H9 (cell line): ENCODE measurements around the gene PAGR1. TPM values are rescaled to one million over a fixed set of nuclear protein-coding genes. Genes with fewer than 3 reads are reported as not detected.

Experiments
- DNase-seq: peaks from one replicate; pipeline ENCODE4 v3.0.0-alpha.2; 2017
- H2AFZ ChIP-seq: one replicate; pipeline ENCODE4 v1.6.1; 2013; ENCODE audit warnings: mild to moderate bottlenecking, low read length, control low read depth, moderate library complexity
- H2AK5ac ChIP-seq: 2 replicates; pipeline ENCODE4 v1.6.1; 2013; ENCODE audit warnings: low read length, control low read depth, mixed read lengths; ENCODE audit not compliant: insufficient read length
- H2BK120ac ChIP-seq: one replicate; pipeline ENCODE4 v1.6.1; 2013; ENCODE audit warnings: low read depth, mild to moderate bottlenecking, low read length, control low read depth, inconsistent platforms; ENCODE audit not compliant: poor library complexity, severe bottlenecking
- H2BK12ac ChIP-seq: 2 replicates; pipeline ENCODE4 v1.6.1; 2013; ENCODE audit warnings: low read length, control low read depth, mixed read lengths, low read depth; ENCODE audit not compliant: insufficient read length
- H2BK15ac ChIP-seq: 2 replicates; pipeline ENCODE4 v1.6.1; 2013; ENCODE audit warnings: low read depth, low read length, control low read depth
- H2BK20ac ChIP-seq: one replicate; pipeline ENCODE4 v1.6.1; 2013; ENCODE audit warnings: low read depth, mild to moderate bottlenecking, low read length, control low read depth, inconsistent platforms; ENCODE audit not compliant: poor library complexity, severe bottlenecking
- H2BK5ac ChIP-seq: 2 replicates; pipeline ENCODE4 v1.6.1; 2013; ENCODE audit warnings: low read length, control low read depth, mixed read lengths; ENCODE audit not compliant: insufficient read length
- H3K14ac ChIP-seq: 2 replicates; pipeline ENCODE4 v1.6.1; 2013; ENCODE audit warnings: low read length, control low read depth; ENCODE audit not compliant: insufficient read depth
- H3K18ac ChIP-seq: 2 replicates; pipeline ENCODE4 v1.6.1; 2013; ENCODE audit warnings: low read depth, mild to moderate bottlenecking, mixed read lengths, low read length, control low read depth; ENCODE audit not compliant: insufficient read length
- H3K23ac ChIP-seq: 2 replicates; pipeline ENCODE4 v1.6.1; 2013; ENCODE audit warnings: low read length, control low read depth, mixed read lengths, low read depth; ENCODE audit not compliant: insufficient read length
- H3K23me2 ChIP-seq: 2 replicates; pipeline ENCODE4 v1.6.1; 2013; ENCODE audit warnings: low read depth, mild to moderate bottlenecking, mixed read lengths, low read length, control low read depth; ENCODE audit not compliant: insufficient read length, poor library complexity, severe bottlenecking
- H3K27ac ChIP-seq: 2 replicates; pipeline ENCODE4 v1.5.1; 2013; ENCODE audit warnings: low read length, control low read depth, mixed read lengths, low read depth; ENCODE audit not compliant: insufficient read length
- H3K27me3 ChIP-seq: 2 replicates; pipeline ENCODE4 v1.6.1; 2013; ENCODE audit warnings: low read length, control low read depth, inconsistent platforms; ENCODE audit not compliant: insufficient read depth
- H3K4ac ChIP-seq: 2 replicates; pipeline ENCODE4 v1.6.1; 2013; ENCODE audit warnings: low read depth, mild to moderate bottlenecking, control low read depth, inconsistent platforms, low read length, moderate library complexity
- H3K4me1 ChIP-seq: 2 replicates; pipeline ENCODE4 v1.6.1; 2013; ENCODE audit warnings: low read length, control low read depth, inconsistent platforms; ENCODE audit not compliant: insufficient read depth
- H3K4me2 ChIP-seq: 2 replicates; pipeline ENCODE4 v1.6.1; 2013; ENCODE audit warnings: low read length, control low read depth, mixed read lengths; ENCODE audit not compliant: insufficient read length, insufficient read depth
- H3K56ac ChIP-seq: 2 replicates; pipeline ENCODE4 v1.6.1; 2013; ENCODE audit warnings: low read depth, mild to moderate bottlenecking, mixed read lengths, low read length, control low read depth; ENCODE audit not compliant: insufficient read length
- H3K79me1 ChIP-seq: 2 replicates; pipeline ENCODE4 v1.6.1; 2013; ENCODE audit warnings: low read depth, mild to moderate bottlenecking, moderate library complexity, low read length, control low read depth, inconsistent platforms; ENCODE audit not compliant: insufficient read depth, poor library complexity, severe bottlenecking
- H3K79me2 ChIP-seq: 2 replicates; pipeline ENCODE4 v1.6.1; 2013; ENCODE audit warnings: low read length, control low read depth, inconsistent platforms; ENCODE audit not compliant: insufficient read depth
- H3K9ac ChIP-seq: 2 replicates; pipeline ENCODE4 v1.6.1; 2013; ENCODE audit warnings: low read length, control low read depth, mixed read lengths; ENCODE audit not compliant: insufficient read length; ENCODE audit errors: extremely low read depth
- H3K9me3 ChIP-seq: one replicate; pipeline ENCODE4 v1.6.1; 2013; ENCODE audit warnings: low read depth, low read length, inconsistent platforms; ENCODE audit not compliant: control insufficient read depth
- H3T11ph ChIP-seq: one replicate; pipeline ENCODE4 v1.6.1; 2013; ENCODE audit warnings: mild to moderate bottlenecking, low read length, control low read depth, inconsistent platforms
- H4K20me1 ChIP-seq: one replicate; pipeline ENCODE4 v1.6.1; 2013; ENCODE audit not compliant: control insufficient read depth, insufficient read length, insufficient read depth
- H4K5ac ChIP-seq: 2 replicates; pipeline ENCODE4 v1.6.1; 2013; ENCODE audit warnings: low read depth, mild to moderate bottlenecking, mixed read lengths, low read length, control low read depth; ENCODE audit not compliant: insufficient read length
- H4K8ac ChIP-seq: replicated peaks from 2 replicates; pipeline ENCODE4 v1.6.1; 2013; ENCODE audit warnings: low read length, control low read depth, mixed read lengths, low read depth; ENCODE audit not compliant: insufficient read length
- H4K91ac ChIP-seq: 2 replicates; pipeline ENCODE4 v1.6.1; 2013; ENCODE audit warnings: low read depth, mild to moderate bottlenecking, moderate library complexity, mixed read lengths, low read length, control low read depth; ENCODE audit not compliant: insufficient read length
- H3K27ac Mint-ChIP-seq, 3 experiments: 2 replicates in 2 of 3; 3 replicates in 1 of 3; pipeline ENCODE4 v1.8.0; 2020 to 2021; ENCODE audit warnings: mixed read lengths in 3 of 3, mild to moderate bottlenecking in 1 of 3, moderate library complexity in 1 of 3
- H3K27me3 Mint-ChIP-seq: 2 replicates; pipeline ENCODE4 v1.8.0; 2021; ENCODE audit warnings: low read depth, mild to moderate bottlenecking, moderate library complexity, mixed read lengths
- H3K36me3 Mint-ChIP-seq, 3 experiments: 2 replicates in 2 of 3; 3 replicates in 1 of 3; pipeline ENCODE4 v1.8.0; 2020 to 2021; ENCODE audit warnings: low read depth in 3 of 3, mixed read lengths in 3 of 3; ENCODE audit not compliant: insufficient read depth in 1 of 3
- H3K4me1 Mint-ChIP-seq, 2 experiments: 2 replicates each; pipeline ENCODE4 v1.8.0; 2020; ENCODE audit warnings: mixed read lengths in 2 of 2
- H3K4me3 Mint-ChIP-seq, 2 experiments: 2 replicates in 1 of 2; 3 replicates in 1 of 2; pipeline ENCODE4 v1.8.0; 2020 to 2021; ENCODE audit warnings: mild to moderate bottlenecking in 2 of 2, mixed read lengths in 2 of 2, moderate library complexity in 1 of 2
- H3K9me3 Mint-ChIP-seq, 2 experiments: 2 replicates in 1 of 2; 3 replicates in 1 of 2; pipeline ENCODE4 v1.8.0; 2020; ENCODE audit warnings: mild to moderate bottlenecking in 2 of 2, mixed read lengths in 2 of 2, moderate library complexity in 1 of 2
- whole genome bisulfite sequencing: extraction: QIAGEN DNeasy Blood & Tissue Kit; methylation state at CpG from one replicate; pipeline ENCODE4 v1.1.7; 2013; ENCODE audit warnings: missing lambda C conversion rate, low lambda C conversion rate, mixed read lengths; ENCODE audit not compliant: insufficient read length; ENCODE audit errors: extremely low coverage; 5-methylcytosine and 5-hydroxymethylcytosine counted together
- total RNA-seq: library from RNA; stranded (reverse); gene quantifications from 2 replicates; pipeline ENCODE4 v1.2.1, GENCODE V29; 2021
- TF ChIP-seq, protein P1 (sequence below): fragments of 200-600 bp; sonication (generic); conservative IDR thresholded peaks from 3 replicates; pipeline ENCODE4 v1.8.0; 2021; ENCODE audit warnings: antibody characterized with exemption, mild to moderate bottlenecking

The PAGR1 gene
- total RNA-seq, 1 experiment from 2014 or later = 65.3 TPM

DNA sequence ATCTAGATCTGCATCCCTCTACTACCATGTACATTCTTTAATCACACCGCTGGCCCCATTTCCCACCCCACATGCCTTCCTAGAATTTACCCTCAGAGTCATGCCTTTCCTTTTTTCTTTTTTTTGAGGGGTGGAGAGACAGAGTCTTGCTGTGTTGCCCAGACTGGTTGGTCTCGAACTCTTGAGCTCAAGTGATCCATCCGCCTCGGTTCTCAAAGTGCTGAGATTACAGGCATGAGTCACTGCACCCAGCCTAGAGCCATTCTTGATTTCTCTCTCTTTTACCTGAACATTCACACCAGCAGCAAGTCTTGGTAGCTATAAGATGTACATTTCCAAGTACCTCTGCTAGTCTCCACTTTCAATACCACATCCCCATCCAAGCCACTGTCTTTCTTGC lies 2.1 kb downstream of the PAGR1 start:
- H3K4ac ChIP-seq = no peak overlapping the region
- peaks cover 6% of the 10 kb centered on the region; the same call in 1 of the 2 replicates for H3K4me1 ChIP-seq
- WGBS = no CpG with 5 or more reads among the region's 4 CpGs
- H3K27ac Mint-ChIP-seq = peak overlapping the region in 2 of 3 experiments; percentile 58 to 62; a peak in 3 of 7 replicates
- no peaks in the 10 kb centered on the region for H3K27me3 ChIP-seq
- H3K4me3 Mint-ChIP-seq = peak overlapping the region; percentile 53 to 68
- peak overlapping the region; percentile 2 for H3K9ac ChIP-seq
- H2BK15ac ChIP-seq = no peak overlapping the region
- no peaks in the 10 kb centered on the region for H4K20me1 ChIP-seq
- H3T11ph ChIP-seq = no peak overlapping the region
- no peak overlapping the region for H2BK5ac ChIP-seq
- no peak overlapping the region for H4K8ac ChIP-seq
- H3K23ac ChIP-seq = no peak overlapping the region
- no peak overlapping the region for H3K4me2 ChIP-seq
- no peak overlapping the region for H4K91ac ChIP-seq
- H2BK120ac ChIP-seq = no peak overlapping the region
- H3K27me3 Mint-ChIP-seq = no peaks in the 10 kb centered on the region; the same call in 1 of the 2 replicates
- no peak overlapping the region for H2BK12ac ChIP-seq
- H3K9me3 ChIP-seq = no peaks in the 10 kb centered on the region
- H3K27ac ChIP-seq = no peak overlapping the region
- H3K36me3 Mint-ChIP-seq = peaks cover 24 to 38% (median 35%) of the 10 kb centered on the region in 3 experiments
- no peak overlapping the region for H3K56ac ChIP-seq
- no peaks in the 10 kb centered on the region for H3K79me1 ChIP-seq
- no peaks in the 10 kb centered on the region; the same call in 1 of the 2 replicates for H3K79me2 ChIP-seq
- H4K5ac ChIP-seq = no peak overlapping the region
- no peak overlapping the region for H2BK20ac ChIP-seq
- H3K9me3 Mint-ChIP-seq = no peaks in the 10 kb centered on the region; a peak in 1 of 5 replicates
- H3K23me2 ChIP-seq = peaks cover 17% of the 10 kb centered on the region
- no peak overlapping the region for H2AFZ ChIP-seq
- TF ChIP-seq, protein P1, sequence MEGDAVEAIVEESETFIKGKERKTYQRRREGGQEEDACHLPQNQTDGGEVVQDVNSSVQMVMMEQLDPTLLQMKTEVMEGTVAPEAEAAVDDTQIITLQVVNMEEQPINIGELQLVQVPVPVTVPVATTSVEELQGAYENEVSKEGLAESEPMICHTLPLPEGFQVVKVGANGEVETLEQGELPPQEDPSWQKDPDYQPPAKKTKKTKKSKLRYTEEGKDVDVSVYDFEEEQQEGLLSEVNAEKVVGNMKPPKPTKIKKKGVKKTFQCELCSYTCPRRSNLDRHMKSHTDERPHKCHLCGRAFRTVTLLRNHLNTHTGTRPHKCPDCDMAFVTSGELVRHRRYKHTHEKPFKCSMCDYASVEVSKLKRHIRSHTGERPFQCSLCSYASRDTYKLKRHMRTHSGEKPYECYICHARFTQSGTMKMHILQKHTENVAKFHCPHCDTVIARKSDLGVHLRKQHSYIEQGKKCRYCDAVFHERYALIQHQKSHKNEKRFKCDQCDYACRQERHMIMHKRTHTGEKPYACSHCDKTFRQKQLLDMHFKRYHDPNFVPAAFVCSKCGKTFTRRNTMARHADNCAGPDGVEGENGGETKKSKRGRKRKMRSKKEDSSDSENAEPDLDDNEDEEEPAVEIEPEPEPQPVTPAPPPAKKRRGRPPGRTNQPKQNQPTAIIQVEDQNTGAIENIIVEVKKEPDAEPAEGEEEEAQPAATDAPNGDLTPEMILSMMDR = no peak
- H3K18ac ChIP-seq = no peak overlapping the region
- no peak overlapping the region for H2AK5ac ChIP-seq
- peaks cover 47 to 59% of the 10 kb centered on the region in 2 experiments for H3K4me1 Mint-ChIP-seq
- no peak for DNase-seq
- H3K14ac ChIP-seq = no peak overlapping the region
